Tibial nerve (tissue), 4 donors: Measurements from ENCODE around the gene TRIM69. TPM values are rescaled to one million over a fixed set of nuclear protein-coding genes. Genes with fewer than 3 reads are reported as not detected.
"Not testable (repeated sequence)": the region's sequence is repeated elsewhere in the genome, so short reads cannot be mapped to it uniquely, and the experiment has no call there.

Experiments
- DNase-seq, 2 donors: peaks; one replicate each; pipeline ENCODE4 v3.0.0-alpha.2; 2019; ENCODE audit warnings: low spot score in 2 of 2
- H3K27ac ChIP-seq, 4 donors: fragments of 200-600 bp; sonication (generic) in 3 of 4; one replicate each; pipeline ENCODE4 v1.5.1; 2017 to 2019; ENCODE audit warnings: mild to moderate bottlenecking in 1 of 4
- H3K27me3 ChIP-seq, 2 donors: fragments of 200-600 bp; sonication (generic) in 1 of 2; one replicate each; pipeline versions ENCODE4 v1.5.1 to v1.6.0; 2017 to 2019
- H3K36me3 ChIP-seq, 3 donors: fragments of 200-600 bp; sonication (generic); one replicate each; pipeline ENCODE4 v1.5.1; 2018 to 2019
- H3K4me1 ChIP-seq, 4 donors: fragments of 200-600 bp; sonication (generic) in 3 of 4; one replicate each; pipeline ENCODE4 v1.5.1; 2017 to 2019
- H3K4me3 ChIP-seq, 4 donors: fragments of 200-600 bp; sonication (generic) in 3 of 4; one replicate each; pipeline ENCODE4 v1.5.1; 2017 to 2019; ENCODE audit warnings: mild to moderate bottlenecking in 1 of 4, moderate library complexity in 1 of 4
- H3K9me3 ChIP-seq, 4 donors: fragments of 200-600 bp; sonication (generic) in 3 of 4; one replicate each; pipeline ENCODE4 v1.5.1; 2017 to 2019
- CTCF ChIP-seq, 5 experiments: fragments of 200-600 bp in 3 of 5; fragments of 450-650 bp in 2 of 5; sonication (generic) in 3 of 5; IDR thresholded peaks; one replicate each; pipeline ENCODE4 v1.5.1; 2016 to 2019; ENCODE audit warnings: antibody characterized with exemption in 5 of 5, mild to moderate bottlenecking in 3 of 5, moderate library complexity in 2 of 5
- EP300 ChIP-seq, 2 donors: sonication (generic); formaldehyde crosslinking; IDR thresholded peaks; one replicate each; pipeline ENCODE4 v1.6.1; 2017; ENCODE audit warnings: antibody characterized with exemption in 2 of 2, mild to moderate bottlenecking in 1 of 2
- POLR2A ChIP-seq, 2 donors: fragments of 450-650 bp; IDR thresholded peaks; one replicate each; pipeline ENCODE4 v1.6.1; 2017; ENCODE audit warnings: antibody characterized with exemption in 2 of 2, mild to moderate bottlenecking in 2 of 2, moderate library complexity in 2 of 2
- WGBS, 2 donors: methylation state at CpG; one replicate each; pipeline ENCODE4 v1.1.5; 2018; 5-methylcytosine and 5-hydroxymethylcytosine counted together
- total RNA-seq, 4 donors: library from RNA; depleted of rRNA; stranded (reverse); fragments of >200 nt; gene quantifications; one replicate each; pipeline ENCODE4 v1.1.0, GENCODE V29; 2016

The TRIM69 gene
- total RNA-seq, 4 donors from 2014 or later: 11.7 to 27.1 (median 19.3) TPM

DNA sequence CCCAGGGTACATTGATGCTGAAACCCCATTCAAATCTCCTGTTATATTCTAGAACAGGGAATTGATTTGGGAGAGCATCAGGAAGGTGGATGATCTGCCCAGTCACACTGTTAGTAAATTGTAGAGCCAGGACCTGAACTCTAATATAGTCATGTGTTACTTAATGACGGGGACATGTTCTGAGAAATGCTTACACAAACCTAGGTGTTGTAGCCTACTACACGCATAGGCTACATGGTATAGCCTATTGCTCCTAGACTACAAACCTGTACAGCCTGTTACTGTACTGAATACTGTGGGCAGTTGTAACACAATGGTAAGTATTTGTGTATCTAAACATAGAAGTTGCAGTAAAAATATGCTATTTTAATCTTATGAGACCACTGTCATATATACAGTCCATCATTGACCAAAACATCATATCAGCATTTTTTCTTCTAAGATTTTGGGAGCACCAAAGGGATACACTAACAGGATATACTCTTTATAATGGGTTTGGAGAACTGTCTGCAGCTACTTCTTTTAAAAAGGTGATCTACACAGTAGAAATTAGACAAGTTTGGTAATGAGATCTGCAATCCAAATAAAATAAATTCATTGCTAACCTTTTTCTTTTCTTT lies 19.2 kb upstream of the TRIM69 start:
- Histone ChIP-seq H3K27ac (no peak overlapping the region), H3K4me1 (peaks cover 0 to 37% (median 24%) of the 10 kb centered on the region in 4 donors), H3K9me3 (no peaks in the 10 kb centered on the region), H3K36me3 (peaks cover 0 to 48% (median 20%) of the 10 kb centered on the region in 3 donors), H3K27me3 (no peaks in the 10 kb centered on the region), H3K4me3 (no peak overlapping the region)
- TF ChIP-seq POLR2A (IDR thresholded peaks at IDR 0.05) (no peak), CTCF (IDR thresholded peaks at IDR 0.05) (no peak), EP300 (IDR thresholded peaks at IDR 0.05) (no peak)
- DNase-seq: no peak
- 91 to 95% methylated on average over 2 of the region's 2 CpGs for WGBS, 2 donors

- TF ChIP-seq CTCF (IDR thresholded peaks at IDR 0.05) (no peak), EP300 (IDR thresholded peaks at IDR 0.05) (no peak), POLR2A (IDR thresholded peaks at IDR 0.05) (no peak)
- peak overlapping the region in 1 of 4 donors; percentile 46 for H3K27ac ChIP-seq
- H3K4me1 ChIP-seq: peaks cover 0 to 36% (median 19%) of the 10 kb centered on the region in 4 donors
- WGBS, 2 donors: 70% methylated on average over 4 of the region's 4 CpGs
- DNase-seq: no peak
- H3K27me3 ChIP-seq: no peaks in the 10 kb centered on the region
- H3K9me3 ChIP-seq: no peaks in the 10 kb centered on the region
- peaks cover 0 to 48% (median 20%) of the 10 kb centered on the region in 3 donors for H3K36me3 ChIP-seq
- no peak overlapping the region for H3K4me3 ChIP-seq
Observed at GRCh38 chr15:44718180-44718926, 18.0 kb upstream of the TRIM69 start.

GRCh38 chr15:44718927-44719292 lies 17.4 kb upstream of the TRIM69 start:
- WGBS, 2 donors: 91 to 94% methylated on average over 8 of the region's 8 CpGs
- no peaks in the 10 kb centered on the region for H3K27me3 ChIP-seq
- H3K9me3 ChIP-seq: no peaks in the 10 kb centered on the region
- H3K4me1 ChIP-seq: peaks cover 0 to 32% (median 14%) of the 10 kb centered on the region in 4 donors
- peak overlapping the region in 2 of 4 donors; percentile 28 to 59 for H3K27ac ChIP-seq
- peaks cover 0 to 48% (median 20%) of the 10 kb centered on the region in 3 donors for H3K36me3 ChIP-seq
- no peak overlapping the region for H3K4me3 ChIP-seq
- DNase-seq: no peak
- no peak for TF ChIP-seq POLR2A (IDR thresholded peaks at IDR 0.05)
- no peak for TF ChIP-seq CTCF (IDR thresholded peaks at IDR 0.05)
- TF ChIP-seq EP300 (IDR thresholded peaks at IDR 0.05): no peak

DNA sequence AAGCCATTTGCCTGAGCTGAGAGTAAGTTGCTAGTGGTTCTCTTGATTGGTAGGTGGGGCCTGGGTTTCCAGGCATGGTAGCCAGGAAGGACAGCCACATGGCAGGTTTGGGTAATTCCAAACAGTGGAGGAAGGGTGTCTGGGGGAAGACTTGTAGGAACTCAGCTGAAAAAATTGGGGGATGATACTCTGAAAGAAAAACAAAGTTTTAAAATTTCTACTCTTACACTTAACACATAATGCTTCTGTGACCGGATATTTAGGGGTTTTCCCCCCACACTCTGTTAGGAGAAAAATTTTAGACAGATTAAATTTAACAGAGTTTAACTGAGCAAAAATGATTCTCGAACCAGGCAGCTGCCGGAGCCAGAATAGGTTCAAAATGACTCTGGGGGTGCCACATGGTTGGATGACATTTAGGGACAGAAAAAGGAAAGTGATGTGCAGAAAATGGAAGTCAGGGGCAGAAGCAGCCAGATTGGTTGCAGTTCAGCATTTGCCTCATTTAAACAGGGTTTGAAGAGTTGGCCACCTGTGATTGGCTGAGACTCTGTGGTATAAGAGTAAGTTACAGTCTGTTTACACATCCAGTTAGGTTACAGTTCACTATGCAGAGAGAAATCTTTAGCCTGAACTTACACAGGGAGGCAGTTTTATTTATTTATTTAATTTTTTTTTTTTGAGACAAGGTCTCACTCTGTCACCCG lies 16.9 kb upstream of the TRIM69 start:
- no peak for TF ChIP-seq POLR2A (IDR thresholded peaks at IDR 0.05)
- no peak for TF ChIP-seq CTCF (IDR thresholded peaks at IDR 0.05)
- no peak for TF ChIP-seq EP300 (IDR thresholded peaks at IDR 0.05)
- DNase-seq: no peak
- peaks cover 0 to 28% (median 10%) of the 10 kb centered on the region in 4 donors for H3K4me1 ChIP-seq
- H3K27me3 ChIP-seq: no peaks in the 10 kb centered on the region
- peak overlapping the region in 2 of 4 donors; percentile 28 to 59 for H3K27ac ChIP-seq
- H3K4me3 ChIP-seq: no peak overlapping the region
- WGBS, 2 donors: 79 to 80% methylated on average over 4 of the region's 4 CpGs
- H3K36me3 ChIP-seq: peaks cover 0 to 48% (median 20%) of the 10 kb centered on the region in 3 donors
- H3K9me3 ChIP-seq: no peaks in the 10 kb centered on the region

GRCh38 chr15:44720000-44720435 lies 16.3 kb upstream of the TRIM69 start:
- 93% methylated on average over 8 of the region's 8 CpGs for WGBS, 2 donors
- H3K9me3 ChIP-seq, H3K27me3 ChIP-seq, DNase-seq, H3K4me3 ChIP-seq: not testable (repeated sequence)
- Histone ChIP-seq H3K27ac (peak overlapping the region in 2 of 4 donors; percentile 28 to 71), H3K36me3 (peaks cover 0 to 48% (median 20%) of the 10 kb centered on the region in 3 donors), H3K4me1 (peaks cover 0 to 24% (median 5%) of the 10 kb centered on the region in 4 donors)
